SU-DHL-6 (cell line): Measurements from ENCODE around the gene SLC4A8.

ENCODE experiments used
- CTCF ChIP-seq: fragments of 200-600 bp; sonication (generic); IDR thresholded peaks from one replicate; pipeline ENCODE4 v1.5.1; 2017; ENCODE audit warnings: antibody characterized with exemption, mild to moderate bottlenecking, low read length, moderate library complexity; ENCODE audit not compliant: insufficient read depth, poor library complexity, severe bottlenecking
- EZH2phosphoT487 ChIP-seq: fragments of 200-600 bp; sonication (generic), shearing (Covaris generic); conservative IDR thresholded peaks from 2 replicates; pipeline ENCODE4 v1.6.1; 2018; ENCODE audit warnings: mild to moderate bottlenecking, antibody characterized with exemption, low read length, moderate library complexity, mixed read lengths

GRCh38 chr12:51374856-51375255 is 49.8 kb upstream of the SLC4A8 start:
- TF ChIP-seq CTCF (no peak), EZH2phosphoT487 (no peak)
